HT1080 (cell line): ENCODE results near the gene HOXC13. TPM values are rescaled to one million over a fixed set of nuclear protein-coding genes. Genes with fewer than 3 reads are reported as not detected.
A peak's percentile ranks its signal among the peaks of the same experiment; 100 is the strongest.

Experiments used
- DNase-seq: peaks from one replicate; pipeline ENCODE4 v3.0.0-alpha.2; 2015; ENCODE audit warnings: low read depth
- total RNA-seq: library from RNA; depleted of rRNA; stranded (reverse); fragments of >200 nt; shearing (Covaris generic); gene quantifications from 2 replicates; pipeline ENCODE4 v1.2.3, GENCODE V29; 2014

Gene HOXC13
- total RNA-seq, 1 experiment from 2014 or later, result 6.6 TPM

GRCh38 chr12:53937596-53938325, 870 bp upstream of the HOXC13 start:
- no peak for DNase-seq

- peak; percentile 5 for DNase-seq
Observed at GRCh38 chr12:53939141-53940108, 794 bp downstream of the HOXC13 start.

- no peak for DNase-seq
Observed at GRCh38 chr12:53940443-53941014, 1.9 kb downstream of the HOXC13 start.

GRCh38 chr12:53941187-53941586, 2.6 kb downstream of the HOXC13 start:
- no peak for DNase-seq

GRCh38 chr12:53941750-53942149, 3.1 kb downstream of the HOXC13 start:
- DNase-seq, result no peak

- no peak for DNase-seq
Observed at GRCh38 chr12:53942467-53942997, 3.9 kb downstream of the HOXC13 start.

GRCh38 chr12:53944209-53944608, 5.6 kb downstream of the HOXC13 start:
- no peak for DNase-seq

GRCh38 chr12:53944907-53945847, 6.5 kb downstream of the HOXC13 start:
- no peak for DNase-seq

- no peak for DNase-seq
Observed at GRCh38 chr12:53947743-53948142, 9.1 kb downstream of the HOXC13 start.

- DNase-seq, result peak; percentile 15
Observed at GRCh38 chr12:53948650-53949593, 10.3 kb downstream of the HOXC13 start.

- no peak for DNase-seq
Observed at GRCh38 chr12:53949631-53950436, 11.2 kb downstream of the HOXC13 start.

GRCh38 chr12:53950437-53950773, 11.8 kb downstream of the HOXC13 start:
- no peak for DNase-seq

- no peak for DNase-seq
Observed at GRCh38 chr12:53950789-53951576, 12.4 kb downstream of the HOXC13 start.

- DNase-seq, result no peak
Observed at GRCh38 chr12:53951577-53952334, 13.1 kb downstream of the HOXC13 start.

GRCh38 chr12:53952335-53952694, 13.7 kb downstream of the HOXC13 start:
- DNase-seq, result no peak

- no peak for DNase-seq
Observed at GRCh38 chr12:53952871-53953734, 14.5 kb downstream of the HOXC13 start.
